HG02763 (cell line): ENCODE results near the gene ANLN.
"Not testable (repeated sequence)": the region's sequence is repeated elsewhere in the genome, so short reads cannot be mapped to it uniquely, and the experiment has no call there.

Experiments used
- ATAC-seq: cut with Tn5 transposase; IDR thresholded peaks from one replicate; pipeline ENCODE4 v1.9.1; 2021; ENCODE audit warnings: mild to moderate bottlenecking, moderate library complexity; ENCODE audit not compliant: unreplicated experiment

ANLN gene

DNA sequence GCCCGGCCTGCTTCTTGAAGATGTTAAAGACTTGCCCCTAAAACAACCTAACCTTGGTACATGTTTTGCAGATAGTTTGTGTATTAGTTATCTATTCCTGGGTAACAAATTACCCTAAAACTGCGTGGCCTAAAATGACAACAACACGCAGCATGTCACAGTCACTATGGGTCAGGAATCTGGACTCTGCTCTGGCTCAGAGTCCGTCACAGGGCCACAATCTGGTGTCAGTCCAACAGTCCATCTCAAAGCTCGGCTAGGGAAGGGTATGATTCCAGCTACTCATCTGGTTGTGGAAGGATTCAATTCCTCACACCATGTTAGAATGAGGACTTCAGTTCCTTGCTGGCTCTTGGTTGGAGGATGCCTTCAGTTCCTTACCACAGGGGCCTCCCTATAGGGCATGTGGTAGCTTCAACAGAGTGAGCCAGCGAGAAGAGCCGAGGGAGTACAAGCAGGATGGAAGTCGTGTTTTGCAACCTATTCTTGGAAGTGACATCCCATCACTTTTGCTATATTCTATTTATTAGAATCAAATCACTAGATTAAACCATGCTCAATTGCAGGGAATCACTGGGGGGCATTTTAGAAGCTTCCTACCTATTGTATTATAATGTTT, 71.3 kb downstream of the ANLN start:
- no peak for ATAC-seq

DNA sequence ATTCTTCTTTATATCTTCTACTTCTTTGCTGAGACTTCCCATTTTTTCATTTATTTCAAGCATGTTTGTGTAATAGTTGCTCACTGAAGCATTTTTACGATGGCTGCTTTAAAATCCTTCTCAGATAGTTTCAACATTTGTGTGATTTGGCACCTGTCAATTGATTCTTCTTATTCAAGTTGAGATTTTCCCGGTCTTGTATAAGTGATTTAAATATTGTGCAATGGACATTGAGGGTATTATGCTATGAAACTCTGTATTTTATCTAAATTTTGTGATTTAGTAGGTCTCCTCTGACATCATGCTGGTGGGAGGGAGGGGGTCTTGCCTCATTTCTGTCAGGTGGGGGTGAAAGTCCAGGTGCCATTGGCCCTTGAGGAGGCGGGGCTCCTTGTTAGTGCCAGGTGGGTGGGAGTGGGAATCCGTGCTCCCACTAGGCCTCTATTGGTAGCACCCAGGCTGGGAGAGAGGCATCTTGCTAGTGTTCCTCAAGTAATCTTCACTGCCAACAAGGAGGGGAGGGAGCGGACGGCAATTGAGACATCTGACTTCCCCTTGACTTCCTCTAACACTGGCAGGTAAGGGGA, 73.0 kb downstream of the ANLN start:
- no peak for ATAC-seq

DNA sequence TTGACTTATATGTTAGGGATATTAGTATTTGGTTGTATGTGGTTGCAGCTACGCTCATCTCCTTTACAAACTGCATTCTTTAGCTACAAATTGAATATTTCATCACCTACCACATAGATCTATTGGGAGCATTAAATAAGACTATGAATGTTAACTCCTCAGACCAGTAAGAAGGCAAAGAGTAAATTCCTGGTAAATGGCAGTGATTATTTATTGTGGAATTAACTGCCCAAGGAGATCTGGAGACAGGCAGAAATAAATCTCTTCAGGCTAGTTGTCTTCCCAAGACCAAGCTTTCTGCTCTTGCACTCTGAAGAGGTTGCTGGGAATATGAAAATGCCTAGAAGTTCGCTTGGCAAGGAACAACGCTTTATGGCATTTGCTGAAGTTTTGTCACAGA, 74.6 kb downstream of the ANLN start:
- ATAC-seq: no peak

DNA sequence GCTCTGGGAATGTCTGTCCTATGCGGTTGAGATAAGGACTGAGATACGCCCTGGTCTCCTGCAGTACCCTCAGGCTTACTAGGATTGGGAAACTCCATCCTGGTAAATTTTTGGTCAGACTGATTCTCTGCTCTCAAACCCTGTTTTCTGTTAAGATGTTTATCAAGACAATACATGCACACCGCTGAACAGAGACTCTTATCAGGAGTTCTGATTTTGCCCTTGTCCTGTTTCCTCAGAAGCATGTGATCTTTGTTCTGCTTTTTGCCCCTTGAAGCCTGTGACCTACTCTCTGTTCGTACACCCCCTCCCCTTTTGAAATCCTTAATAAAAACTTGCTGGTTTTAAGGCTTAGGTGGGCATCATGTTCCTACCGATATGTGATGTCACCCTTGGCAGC, 76.3 kb downstream of the ANLN start:
- not testable (repeated sequence) for ATAC-seq

DNA sequence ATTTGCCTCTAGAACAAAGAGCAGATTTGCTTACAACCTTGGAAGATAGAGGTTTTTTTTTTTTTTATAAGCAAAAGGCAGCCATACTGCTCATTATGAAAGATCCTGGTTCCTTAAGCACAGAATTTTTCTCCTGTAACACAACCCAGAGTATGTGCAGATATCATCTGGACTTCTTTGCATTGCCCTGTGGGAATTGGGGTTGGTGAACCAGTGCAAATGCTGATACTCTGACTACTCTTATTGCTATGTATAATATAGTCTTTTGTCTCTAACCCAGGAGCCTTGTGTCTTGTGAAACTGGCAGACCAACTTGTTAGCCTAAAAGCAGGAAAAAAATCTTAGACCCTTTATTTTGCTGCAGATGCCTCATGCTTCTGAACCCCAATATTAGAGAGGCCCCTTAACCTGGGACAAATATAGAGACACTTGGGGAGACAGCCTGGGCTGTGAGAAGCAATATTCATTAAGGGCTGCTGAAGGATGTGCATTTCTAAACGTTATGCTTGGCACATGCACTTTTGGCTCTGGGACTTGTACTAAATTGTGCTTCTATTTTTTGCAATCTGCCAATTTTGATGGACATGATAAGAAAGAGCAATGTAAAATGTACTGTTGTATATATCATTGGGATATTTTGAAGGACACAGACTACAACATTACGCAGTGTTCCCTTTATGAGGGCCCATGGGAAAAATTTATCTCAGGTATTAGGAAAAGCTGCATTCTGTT, 78.9 kb downstream of the ANLN start:
- no peak for ATAC-seq

DNA sequence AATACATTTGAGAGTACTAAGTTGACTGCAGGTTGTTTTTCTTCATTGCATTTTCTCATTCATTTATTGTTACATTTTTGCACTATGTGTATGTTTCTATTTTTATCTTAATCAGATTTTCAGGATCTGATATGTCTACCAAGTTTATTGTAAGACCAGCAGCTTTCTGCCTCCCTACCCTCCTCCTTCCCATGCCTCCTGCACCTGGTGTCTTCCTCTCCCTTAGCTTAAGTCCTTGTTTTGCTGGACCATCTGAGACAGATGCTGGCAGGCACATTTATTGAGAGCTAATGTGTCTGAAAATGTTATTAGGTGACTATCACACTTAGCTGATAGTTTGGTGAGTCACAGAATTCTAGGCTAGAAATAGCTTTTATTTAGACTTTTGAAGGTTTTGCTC, 79.6 kb downstream of the ANLN start:
- ATAC-seq: no peak

DNA sequence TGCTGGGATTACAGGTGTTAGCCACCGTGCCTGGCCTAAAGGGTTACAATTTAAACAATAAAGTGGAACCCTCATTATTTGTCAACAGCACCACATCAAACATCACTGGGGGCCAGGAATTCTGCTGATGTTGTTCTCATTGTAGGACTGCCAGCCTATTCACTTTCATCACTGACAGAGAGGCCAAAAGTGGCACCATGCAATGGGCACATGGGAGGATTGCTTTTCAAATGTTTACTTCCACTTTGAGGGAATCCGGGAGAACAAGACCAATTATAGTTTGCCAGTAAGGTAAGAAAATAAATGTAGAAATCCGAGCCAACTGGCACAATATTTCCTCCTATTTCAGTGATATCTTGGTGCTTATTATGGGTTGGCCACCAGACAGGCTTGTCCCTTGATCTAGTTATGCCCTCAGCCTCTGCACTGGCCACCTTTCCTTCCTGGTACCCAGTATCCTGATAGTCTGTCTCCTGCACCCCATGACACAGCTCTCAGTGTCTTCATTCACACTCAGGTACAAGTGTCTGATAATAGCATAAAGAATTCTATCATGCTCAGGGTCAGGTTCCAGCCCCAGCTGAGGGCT, 82.6 kb downstream of the ANLN start:
- no peak for ATAC-seq

DNA sequence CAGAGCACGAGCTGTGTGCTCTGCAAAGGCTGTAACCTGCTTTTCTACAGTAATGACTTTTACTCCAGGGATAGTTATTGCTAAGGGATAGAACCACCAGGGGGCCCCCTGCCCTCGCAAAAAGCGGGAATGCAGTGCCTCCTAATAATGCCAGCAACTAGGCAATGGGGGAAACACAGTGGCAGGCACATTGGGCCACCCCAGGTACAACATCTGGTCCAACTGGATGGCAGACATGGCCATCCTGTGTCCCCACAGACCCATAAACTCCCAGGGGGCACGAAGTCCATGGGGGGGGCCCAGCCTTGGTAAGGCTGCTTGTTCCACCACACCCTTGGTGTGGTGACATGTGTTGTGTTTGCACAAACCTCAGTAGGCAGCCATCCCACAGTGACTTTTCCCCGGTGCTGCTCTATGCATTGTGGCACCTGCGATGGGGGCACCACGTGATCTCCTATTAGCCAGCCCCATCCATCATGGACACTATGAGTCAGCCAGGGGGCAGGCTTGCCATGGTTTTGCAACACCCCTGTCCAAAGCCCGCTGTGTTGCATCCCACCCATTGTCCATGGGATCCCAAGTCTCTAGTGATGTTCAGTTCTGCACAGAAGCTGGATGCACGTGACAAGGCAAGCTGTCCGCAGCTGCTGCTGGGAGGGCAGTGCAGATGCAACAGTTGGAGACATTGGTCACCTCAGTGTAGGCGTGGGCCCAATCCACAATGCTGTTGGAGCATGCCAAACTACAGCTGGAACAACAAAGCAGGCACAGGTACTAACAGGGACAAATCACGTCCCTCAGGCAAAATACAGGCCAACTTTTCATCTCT, 84.0 kb downstream of the ANLN start:
- ATAC-seq: no peak

DNA sequence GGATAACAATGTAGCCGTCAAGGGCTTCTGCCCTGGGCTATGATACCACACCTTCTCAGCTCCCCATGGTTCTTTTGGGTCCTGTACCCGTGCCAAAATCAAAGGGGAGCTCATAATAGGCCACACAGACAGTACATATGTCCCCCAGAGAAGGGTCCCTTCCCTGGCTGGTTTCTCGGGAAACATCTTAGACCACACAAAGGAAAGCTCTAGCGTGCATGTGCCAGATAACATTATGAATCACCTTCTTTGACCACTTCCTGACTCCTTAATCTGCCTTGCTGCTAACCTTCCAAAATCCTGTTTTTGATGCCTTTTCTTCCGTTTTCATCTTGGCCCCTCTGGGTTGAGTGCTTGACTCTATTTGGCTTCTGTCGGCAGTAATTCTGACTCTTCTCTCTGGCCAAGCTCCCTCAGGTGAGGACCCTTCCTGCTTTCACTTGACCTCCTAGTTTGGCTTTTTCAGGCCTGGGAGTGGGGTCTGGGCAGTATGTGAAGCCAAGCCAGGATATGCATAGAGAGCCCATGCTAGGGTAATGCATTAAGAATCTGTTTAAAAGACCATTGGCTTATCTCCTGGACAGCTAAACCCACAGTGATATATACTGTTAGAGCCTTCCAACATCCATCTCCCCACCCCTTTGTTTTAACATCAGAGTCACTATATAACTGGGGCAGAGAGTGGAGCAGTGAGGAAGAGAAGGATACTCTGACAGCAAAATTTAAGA, 84.8 kb downstream of the ANLN start:
- no peak for ATAC-seq

DNA sequence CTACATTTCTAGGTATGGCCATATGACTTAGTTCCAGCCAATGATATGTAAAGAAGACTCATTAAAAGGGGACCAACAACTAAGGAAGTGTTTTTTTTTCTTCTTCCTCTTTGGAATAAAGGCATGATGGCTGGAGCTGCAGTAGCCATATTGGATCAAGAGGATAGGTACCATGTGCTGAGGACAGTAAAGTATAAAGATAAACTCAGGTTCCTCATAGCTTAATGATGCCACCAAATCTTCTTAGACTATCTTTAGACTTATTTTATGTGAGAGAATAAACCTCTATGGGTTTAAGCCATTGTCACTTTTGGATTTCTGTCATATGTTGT, 85.3 kb downstream of the ANLN start:
- no peak for ATAC-seq

DNA sequence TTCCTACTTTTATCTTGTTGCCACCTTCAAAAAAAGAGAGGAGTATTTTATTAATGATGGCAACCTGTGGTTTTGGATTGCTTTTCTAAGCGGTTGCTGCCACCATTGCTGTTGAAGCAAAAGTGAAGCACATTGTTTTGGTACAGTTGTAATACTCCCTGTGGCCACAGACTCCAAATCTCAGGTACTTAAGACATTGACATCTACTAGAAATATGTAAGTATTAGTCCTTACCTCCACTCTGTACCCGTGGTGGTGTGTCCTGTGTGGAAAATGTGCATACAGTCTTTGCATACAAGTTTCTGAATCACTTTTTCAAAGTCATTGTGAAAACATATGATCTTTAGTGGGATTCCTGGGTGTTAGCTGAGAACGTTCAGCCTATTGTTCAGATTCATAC, 85.7 kb downstream of the ANLN start:
- no peak for ATAC-seq

DNA sequence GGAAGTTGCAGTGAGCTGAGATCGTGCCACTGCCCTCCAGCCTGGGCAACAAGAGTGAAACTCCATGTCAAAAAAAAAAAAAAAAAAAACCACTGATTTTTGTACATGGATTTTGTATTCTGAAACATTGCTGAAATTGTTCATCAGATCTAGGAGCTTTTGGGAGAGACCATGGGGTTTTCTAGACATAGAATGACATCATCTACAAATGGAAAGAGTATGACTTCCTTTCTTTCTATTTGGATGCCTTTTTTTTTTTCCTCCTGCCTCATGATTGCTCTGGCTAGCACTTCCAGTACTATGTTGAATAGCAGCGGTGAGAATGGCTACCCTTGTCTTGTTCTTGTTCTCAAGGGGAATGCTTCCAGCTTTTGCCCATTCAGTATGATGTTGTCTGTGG, 89.1 kb downstream of the ANLN start:
- ATAC-seq: no peak

DNA sequence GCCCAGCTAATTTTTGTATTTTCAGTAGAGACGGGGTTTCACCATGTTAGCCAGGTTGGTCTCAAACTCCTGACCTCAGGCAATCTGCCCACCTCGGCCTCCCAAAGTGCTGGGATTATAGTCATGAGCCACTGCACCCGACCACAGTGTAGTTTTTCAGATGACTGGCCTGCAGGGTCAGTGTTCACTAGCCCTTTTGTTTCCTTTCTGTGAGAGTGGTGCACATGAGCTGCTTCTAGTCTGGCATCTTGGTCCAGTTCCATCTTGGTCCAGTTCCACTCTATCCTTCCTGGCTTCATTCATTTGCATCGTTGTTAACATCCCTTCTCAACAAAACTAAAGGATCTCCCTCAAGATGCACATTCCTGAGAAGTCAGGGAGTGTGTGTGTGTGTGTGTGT, 94.2 kb downstream of the ANLN start:
- ATAC-seq: not testable (repeated sequence)

DNA sequence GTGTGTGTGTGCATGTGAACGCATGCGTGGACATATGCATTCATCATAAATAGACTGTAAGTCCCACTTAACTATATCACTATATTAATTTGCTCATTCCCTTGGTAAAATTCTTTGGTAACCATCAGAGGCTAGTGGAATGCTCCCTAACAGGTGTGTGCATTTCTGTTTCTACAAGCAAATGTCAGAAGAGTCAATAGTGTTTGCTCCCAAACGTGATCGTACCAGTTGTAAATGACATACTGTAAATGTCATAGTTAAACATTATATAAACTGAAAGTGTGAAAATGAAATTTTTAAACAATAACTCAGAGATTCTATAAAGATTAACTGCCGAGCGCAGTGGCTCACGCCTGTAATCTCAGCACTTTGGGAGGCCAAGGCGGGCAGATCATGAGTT, 94.6 kb downstream of the ANLN start:
- ATAC-seq: no peak

DNA sequence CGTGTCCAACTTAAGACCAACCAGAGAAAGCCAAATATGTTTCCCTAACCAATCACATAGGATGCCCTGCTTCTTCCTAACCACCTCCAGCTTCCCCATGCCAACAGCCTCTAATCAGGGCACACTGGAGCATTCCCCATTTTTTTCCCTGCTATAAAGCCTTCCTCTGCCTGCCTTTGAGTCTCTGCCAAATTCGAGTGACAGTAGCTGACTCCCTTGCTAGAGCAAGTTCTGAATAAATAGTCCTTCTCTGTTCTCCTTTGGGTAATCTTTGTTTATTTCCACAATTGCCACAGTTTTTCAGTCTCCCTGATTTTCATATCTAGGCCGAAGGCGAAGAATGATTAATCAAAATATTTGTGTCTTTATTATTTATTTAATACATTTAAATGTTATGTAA, 96.7 kb downstream of the ANLN start:
- ATAC-seq: no peak

DNA sequence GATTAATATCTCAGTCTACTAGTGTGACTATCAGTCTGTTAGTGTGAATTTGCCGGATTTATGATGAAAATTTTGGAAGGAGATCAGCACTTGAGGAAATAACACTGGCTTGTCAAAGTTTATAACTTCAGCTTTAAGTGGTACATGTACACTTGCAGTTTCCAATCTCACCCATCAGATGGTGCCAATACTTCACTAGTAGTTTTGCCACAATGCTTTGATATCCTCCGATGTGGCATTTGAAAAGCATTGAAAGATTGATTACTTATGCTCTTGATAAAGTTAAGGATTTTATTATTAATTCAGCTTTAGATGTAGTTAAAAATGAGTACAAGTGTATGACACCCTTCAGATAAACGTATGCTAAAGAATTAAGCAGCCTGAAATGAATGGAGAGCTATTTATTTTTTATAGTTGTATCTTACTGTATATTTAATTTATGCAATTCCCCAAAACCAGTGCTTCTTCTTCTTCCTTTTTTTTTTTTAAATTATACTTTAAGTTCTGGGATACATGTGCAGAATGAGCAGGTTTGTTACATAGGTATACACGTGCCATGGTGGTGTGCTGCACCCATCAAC, 98.2 kb downstream of the ANLN start:
- no peak for ATAC-seq

DNA sequence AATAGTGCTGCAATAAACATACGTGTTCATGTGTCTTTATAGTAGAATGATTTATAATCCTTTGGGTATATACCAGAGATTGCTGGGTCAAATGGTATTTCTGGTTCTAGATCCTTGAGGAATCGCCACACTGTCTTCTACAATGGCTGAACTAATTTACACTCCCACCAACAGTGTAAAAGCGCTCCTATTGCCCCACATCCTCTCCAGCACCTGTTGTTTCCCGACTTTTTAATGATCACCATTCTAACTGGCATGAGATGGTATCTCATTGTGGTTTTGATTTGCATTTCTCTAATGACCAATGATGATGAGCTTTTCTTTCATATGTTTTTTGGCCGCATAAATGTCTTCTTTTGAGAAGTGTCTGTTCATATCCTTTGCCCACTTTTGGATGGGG, 99.0 kb downstream of the ANLN start:
- not testable (repeated sequence) for ATAC-seq

DNA sequence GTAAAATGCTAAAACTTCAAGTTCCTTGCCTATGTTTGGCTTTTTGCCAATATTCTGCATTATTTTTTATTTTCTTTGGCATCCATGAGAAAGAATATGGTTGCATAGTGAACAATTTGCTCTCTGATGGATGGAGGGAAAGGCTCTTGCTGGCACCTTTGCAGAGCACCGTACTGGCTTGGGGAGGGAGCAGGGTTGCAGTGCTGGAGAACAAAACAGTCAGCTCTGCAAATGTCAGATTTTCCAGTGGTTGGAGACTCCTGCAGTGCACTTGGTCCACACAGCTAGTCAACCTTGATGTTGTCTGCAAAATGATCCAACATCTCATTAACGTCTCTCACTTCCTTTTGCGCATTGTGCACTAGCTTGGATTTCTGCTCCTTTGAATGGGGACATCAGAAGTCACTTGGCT, 100.8 kb downstream of the ANLN start:
- ATAC-seq: no peak

DNA sequence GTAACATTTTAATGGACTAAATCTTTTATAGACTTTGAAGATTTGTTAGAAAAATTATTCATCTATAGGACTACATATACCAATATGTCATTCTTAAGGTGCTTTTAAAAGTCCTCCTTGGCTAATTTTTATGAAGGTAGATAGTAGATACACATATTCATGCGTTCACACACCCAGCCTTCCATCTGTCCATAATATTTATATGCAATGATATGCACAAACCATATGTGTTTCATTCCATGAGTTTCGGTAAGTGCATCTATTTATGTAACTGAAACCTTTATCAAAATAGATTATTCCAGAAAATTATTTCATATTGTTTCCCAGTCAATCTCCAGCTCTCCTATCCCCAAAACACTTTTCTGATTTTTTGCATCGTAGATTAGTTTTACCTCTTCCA, 101.7 kb downstream of the ANLN start:
- ATAC-seq: no peak

DNA sequence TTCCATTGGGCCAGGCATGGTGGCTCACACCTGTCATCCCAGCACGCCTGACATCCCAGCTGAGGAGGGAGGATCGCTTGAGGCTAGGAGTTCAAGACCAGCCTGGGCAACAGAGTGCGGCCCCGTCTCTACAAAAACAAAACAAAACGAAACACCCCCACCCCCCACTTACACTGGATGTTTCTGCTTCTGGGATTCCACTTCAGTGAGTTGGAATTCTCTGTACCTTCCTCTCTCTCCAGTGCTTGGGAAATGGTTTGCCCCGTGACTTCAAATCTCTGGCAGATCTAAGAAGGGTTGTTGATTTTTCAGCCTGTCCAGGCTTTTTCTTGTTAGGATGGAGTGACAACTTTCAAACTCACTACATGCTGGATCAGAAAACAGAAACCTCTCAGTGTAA, 106.9 kb downstream of the ANLN start:
- ATAC-seq: no peak
